ENCODE results near the gene STEEP1. TPM values are rescaled to one million over a fixed set of nuclear protein-coding genes. Genes with fewer than 3 reads are reported as not detected.
A peak's percentile ranks its signal among the peaks of the same experiment; 100 is the strongest.

Gene STEEP1
- polyA plus RNA-seq, 1 donor from 2014 or later = 63.0 TPM

DNA sequence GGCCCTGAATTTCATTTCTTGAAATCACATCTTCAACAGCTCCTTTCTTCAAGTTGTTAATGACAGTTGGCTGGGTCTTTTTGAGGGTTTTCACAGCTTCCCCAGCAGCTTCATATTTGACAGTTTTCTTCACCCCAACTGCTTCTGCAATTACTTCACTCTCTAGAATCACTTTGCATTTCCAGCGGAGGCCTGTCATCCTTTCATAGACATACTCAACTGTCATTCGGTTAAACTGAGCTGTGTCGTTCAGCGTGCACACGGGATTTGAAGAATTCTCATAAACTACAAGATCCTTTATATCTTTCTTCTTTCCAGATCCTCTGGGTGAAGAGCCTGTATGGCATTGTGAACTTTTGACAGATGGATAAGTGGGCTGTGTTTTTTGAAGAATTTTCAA lies 24.6 kb upstream of the STEEP1 start:
- H2AFZ ChIP-seq (ENCODE audit: low read depth, low read length) = no peak overlapping the region
- H4K20me1 ChIP-seq (ENCODE audit: insufficient read depth) = no peaks in the 10 kb centered on the region
- H3K4me3 ChIP-seq (ENCODE audit: low read length) = peak overlapping the region; percentile 46
- no peaks in the 10 kb centered on the region for H3K9me2 ChIP-seq (ENCODE audit: insufficient read depth, low read length)
- no peaks in the 10 kb centered on the region for H3F3A ChIP-seq (ENCODE audit: insufficient read depth, low read length, poor library complexity, severe bottlenecking)
- H3K27ac ChIP-seq (ENCODE audit: low read length) = peak overlapping the region; percentile 76
- H3K4me2 ChIP-seq (ENCODE audit: low read length) = no peak overlapping the region
- H3K36me3 ChIP-seq (ENCODE audit: insufficient read depth, low read length) = no peaks in the 10 kb centered on the region
- H3K79me2 ChIP-seq (replicated peaks; ENCODE audit: insufficient read depth, low read length) = no peaks in the 10 kb centered on the region
- no peaks in the 10 kb centered on the region for H3K27me3 ChIP-seq (ENCODE audit: insufficient read depth, low read depth, low read length)
- H3K9me3 ChIP-seq (ENCODE audit: low read length) = no peaks in the 10 kb centered on the region
- H3K9ac ChIP-seq (ENCODE audit: low read length) = no peak overlapping the region
- no peak for TF ChIP-seq SMC3 (conservative IDR thresholded peaks at IDR 0.05; ENCODE audit: poor library complexity)
- peak; percentile 61 for TF ChIP-seq POLR2AphosphoS5 (IDR thresholded peaks at IDR 0.05)
- peak; percentile 78 for TF ChIP-seq EP300 (conservative IDR thresholded peaks at IDR 0.05; ENCODE audit: poor library complexity, severe bottlenecking)

DNA sequence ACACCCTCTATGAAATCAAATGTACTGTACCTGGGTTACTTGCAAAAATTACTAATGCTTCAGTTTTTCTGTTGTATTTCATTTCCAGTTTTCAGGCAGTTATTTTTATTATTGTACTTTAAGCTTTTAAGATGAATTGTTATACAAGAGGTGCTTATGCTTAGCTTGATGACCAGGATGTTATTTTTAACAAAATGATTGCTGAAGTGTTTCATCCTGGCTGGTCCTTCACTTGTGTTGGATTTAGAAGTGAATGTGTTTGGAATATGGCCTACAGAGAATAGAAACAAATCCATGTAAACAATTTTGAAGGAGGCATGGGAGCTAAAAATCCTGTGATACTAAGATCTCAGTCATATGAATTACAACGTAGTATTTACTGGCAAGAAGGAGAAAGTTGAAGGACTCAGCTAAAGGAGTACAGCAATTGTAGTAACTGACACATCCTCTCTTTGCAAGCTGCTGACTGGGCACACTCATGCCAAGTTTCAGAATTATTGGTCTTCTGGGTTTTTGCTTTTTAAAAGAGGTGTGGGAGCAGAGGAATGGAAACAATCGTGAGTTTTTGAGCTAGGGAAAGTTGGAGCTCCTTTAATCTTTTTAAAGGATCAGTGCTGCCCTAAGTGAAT lies 18.3 kb upstream of the STEEP1 start:
- TF ChIP-seq RAD21 (conservative IDR thresholded peaks at IDR 0.05) = no peak
- no peak for TF ChIP-seq MXI1 (conservative IDR thresholded peaks at IDR 0.05; ENCODE audit: poor library complexity, severe bottlenecking)
- no peak for TF ChIP-seq EZH2 (IDR thresholded peaks at IDR 0.05; ENCODE audit: borderline replicate concordance, insufficient read depth, low read length, poor library complexity, severe bottlenecking)
- TF ChIP-seq EP300 (conservative IDR thresholded peaks at IDR 0.05; ENCODE audit: poor library complexity, severe bottlenecking) = no peak
- TF ChIP-seq, protein P1, sequence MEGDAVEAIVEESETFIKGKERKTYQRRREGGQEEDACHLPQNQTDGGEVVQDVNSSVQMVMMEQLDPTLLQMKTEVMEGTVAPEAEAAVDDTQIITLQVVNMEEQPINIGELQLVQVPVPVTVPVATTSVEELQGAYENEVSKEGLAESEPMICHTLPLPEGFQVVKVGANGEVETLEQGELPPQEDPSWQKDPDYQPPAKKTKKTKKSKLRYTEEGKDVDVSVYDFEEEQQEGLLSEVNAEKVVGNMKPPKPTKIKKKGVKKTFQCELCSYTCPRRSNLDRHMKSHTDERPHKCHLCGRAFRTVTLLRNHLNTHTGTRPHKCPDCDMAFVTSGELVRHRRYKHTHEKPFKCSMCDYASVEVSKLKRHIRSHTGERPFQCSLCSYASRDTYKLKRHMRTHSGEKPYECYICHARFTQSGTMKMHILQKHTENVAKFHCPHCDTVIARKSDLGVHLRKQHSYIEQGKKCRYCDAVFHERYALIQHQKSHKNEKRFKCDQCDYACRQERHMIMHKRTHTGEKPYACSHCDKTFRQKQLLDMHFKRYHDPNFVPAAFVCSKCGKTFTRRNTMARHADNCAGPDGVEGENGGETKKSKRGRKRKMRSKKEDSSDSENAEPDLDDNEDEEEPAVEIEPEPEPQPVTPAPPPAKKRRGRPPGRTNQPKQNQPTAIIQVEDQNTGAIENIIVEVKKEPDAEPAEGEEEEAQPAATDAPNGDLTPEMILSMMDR (IDR thresholded peaks at IDR 0.05; ENCODE audit: poor library complexity, severe bottlenecking) = no peak
- no peak for TF ChIP-seq POLR2AphosphoS5 (IDR thresholded peaks at IDR 0.05)
- TF ChIP-seq SMC3 (conservative IDR thresholded peaks at IDR 0.05; ENCODE audit: poor library complexity) = no peak
- TF ChIP-seq, protein P2, sequence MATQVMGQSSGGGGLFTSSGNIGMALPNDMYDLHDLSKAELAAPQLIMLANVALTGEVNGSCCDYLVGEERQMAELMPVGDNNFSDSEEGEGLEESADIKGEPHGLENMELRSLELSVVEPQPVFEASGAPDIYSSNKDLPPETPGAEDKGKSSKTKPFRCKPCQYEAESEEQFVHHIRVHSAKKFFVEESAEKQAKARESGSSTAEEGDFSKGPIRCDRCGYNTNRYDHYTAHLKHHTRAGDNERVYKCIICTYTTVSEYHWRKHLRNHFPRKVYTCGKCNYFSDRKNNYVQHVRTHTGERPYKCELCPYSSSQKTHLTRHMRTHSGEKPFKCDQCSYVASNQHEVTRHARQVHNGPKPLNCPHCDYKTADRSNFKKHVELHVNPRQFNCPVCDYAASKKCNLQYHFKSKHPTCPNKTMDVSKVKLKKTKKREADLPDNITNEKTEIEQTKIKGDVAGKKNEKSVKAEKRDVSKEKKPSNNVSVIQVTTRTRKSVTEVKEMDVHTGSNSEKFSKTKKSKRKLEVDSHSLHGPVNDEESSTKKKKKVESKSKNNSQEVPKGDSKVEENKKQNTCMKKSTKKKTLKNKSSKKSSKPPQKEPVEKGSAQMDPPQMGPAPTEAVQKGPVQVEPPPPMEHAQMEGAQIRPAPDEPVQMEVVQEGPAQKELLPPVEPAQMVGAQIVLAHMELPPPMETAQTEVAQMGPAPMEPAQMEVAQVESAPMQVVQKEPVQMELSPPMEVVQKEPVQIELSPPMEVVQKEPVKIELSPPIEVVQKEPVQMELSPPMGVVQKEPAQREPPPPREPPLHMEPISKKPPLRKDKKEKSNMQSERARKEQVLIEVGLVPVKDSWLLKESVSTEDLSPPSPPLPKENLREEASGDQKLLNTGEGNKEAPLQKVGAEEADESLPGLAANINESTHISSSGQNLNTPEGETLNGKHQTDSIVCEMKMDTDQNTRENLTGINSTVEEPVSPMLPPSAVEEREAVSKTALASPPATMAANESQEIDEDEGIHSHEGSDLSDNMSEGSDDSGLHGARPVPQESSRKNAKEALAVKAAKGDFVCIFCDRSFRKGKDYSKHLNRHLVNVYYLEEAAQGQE (IDR thresholded peaks at IDR 0.05; ENCODE audit: borderline replicate concordance) = no peak
- TF ChIP-seq TAF1 (IDR thresholded peaks at IDR 0.05; ENCODE audit: low read depth) = no peak
- Histone ChIP-seq H3K4me3 (ENCODE audit: low read length) (no peak overlapping the region), H3K9me3 (ENCODE audit: low read length) (no peaks in the 10 kb centered on the region), H3K9me2 (ENCODE audit: insufficient read depth, low read length) (no peaks in the 10 kb centered on the region), H3K9ac (ENCODE audit: low read length) (no peak overlapping the region), H2AFZ (ENCODE audit: low read depth, low read length) (no peak overlapping the region), H4K20me1 (ENCODE audit: insufficient read depth) (no peaks in the 10 kb centered on the region), H3K27me3 (ENCODE audit: insufficient read depth, low read depth, low read length) (no peaks in the 10 kb centered on the region), H3K79me2 (replicated peaks; ENCODE audit: insufficient read depth, low read length) (no peaks in the 10 kb centered on the region), H3K27ac (ENCODE audit: low read length) (no peak overlapping the region), H3K4me2 (ENCODE audit: low read length) (no peak overlapping the region), H3F3A (ENCODE audit: insufficient read depth, low read length, poor library complexity, severe bottlenecking) (no peaks in the 10 kb centered on the region), H3K36me3 (ENCODE audit: insufficient read depth, low read length) (no peaks in the 10 kb centered on the region)
